AG04449 (cell line): ENCODE results near the gene CDK19.

Source experiments
- CTCF ChIA-PET: fragments of 350-600 bp; formaldehyde crosslinking; extraction: SDS; loops from one replicate; lab custom pipeline; 2021; ENCODE audit warnings: antibody characterized with exemption; lab: Yijun Ruan, JAX
- POLR2A ChIA-PET: fragments of 400-600, 350-600 bp; formaldehyde crosslinking; extraction: SDS; loops from one replicate; lab custom pipeline; 2020; ENCODE audit warnings: antibody characterized with exemption, inconsistent platforms; lab: Yijun Ruan, JAX
- DNase-seq: peaks from one replicate; pipeline ENCODE4 v3.0.0-alpha.2; 2010; ENCODE audit warnings: low read depth, low spot score
- H3K4me3 ChIP-seq: 2 replicates; pipeline ENCODE4 v1.5.1; 2011; ENCODE audit warnings: low read depth, mild to moderate bottlenecking, control low read depth, low read length
- CTCF ChIP-seq: IDR thresholded peaks from one replicate; pipeline ENCODE4 v1.5.1; 2011; ENCODE audit warnings: mild to moderate bottlenecking, moderate library complexity, low read length, control low read depth, inconsistent platforms; ENCODE audit not compliant: insufficient read depth; ENCODE audit errors: missing control alignments

CDK19 gene

DNA sequence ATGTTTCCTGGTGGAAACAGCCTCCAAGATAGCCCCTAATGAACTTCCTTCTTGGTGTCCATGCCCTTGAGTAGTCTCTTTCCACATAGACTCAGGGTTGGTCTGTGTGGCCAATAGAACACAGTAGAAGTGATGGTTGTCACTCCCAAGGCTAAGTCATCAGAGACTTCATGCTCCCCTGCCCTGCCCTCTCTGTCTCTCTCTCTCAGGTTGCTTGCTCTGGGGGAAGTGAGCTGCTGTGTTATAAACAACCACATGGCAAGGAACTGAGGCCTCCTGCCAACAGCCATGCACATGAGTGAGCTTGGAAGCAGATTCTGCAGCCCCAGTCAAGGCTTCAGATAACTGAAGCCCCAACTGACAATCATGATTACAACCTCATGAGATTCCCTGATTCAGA, 253.6 kb downstream of the CDK19 start:
- no peak overlapping the region for H3K4me3 ChIP-seq
- no peak for TF ChIP-seq CTCF
- no peak for DNase-seq
- ChIA-PET CTCF (no interaction called here), POLR2A (no interaction called here)

GRCh38 chr6:110561008-110561396, 254.3 kb downstream of the CDK19 start:
- no peak for DNase-seq
- POLR2A ChIA-PET: no interaction called here
- TF ChIP-seq CTCF: no peak
- no peak overlapping the region for H3K4me3 ChIP-seq
- CTCF ChIA-PET: interaction anchor here (0.9 kb wide), 1 partner anchor 9 kb away, joined by 3 read pairs; no protein-coding TSS in a partner anchor

DNA sequence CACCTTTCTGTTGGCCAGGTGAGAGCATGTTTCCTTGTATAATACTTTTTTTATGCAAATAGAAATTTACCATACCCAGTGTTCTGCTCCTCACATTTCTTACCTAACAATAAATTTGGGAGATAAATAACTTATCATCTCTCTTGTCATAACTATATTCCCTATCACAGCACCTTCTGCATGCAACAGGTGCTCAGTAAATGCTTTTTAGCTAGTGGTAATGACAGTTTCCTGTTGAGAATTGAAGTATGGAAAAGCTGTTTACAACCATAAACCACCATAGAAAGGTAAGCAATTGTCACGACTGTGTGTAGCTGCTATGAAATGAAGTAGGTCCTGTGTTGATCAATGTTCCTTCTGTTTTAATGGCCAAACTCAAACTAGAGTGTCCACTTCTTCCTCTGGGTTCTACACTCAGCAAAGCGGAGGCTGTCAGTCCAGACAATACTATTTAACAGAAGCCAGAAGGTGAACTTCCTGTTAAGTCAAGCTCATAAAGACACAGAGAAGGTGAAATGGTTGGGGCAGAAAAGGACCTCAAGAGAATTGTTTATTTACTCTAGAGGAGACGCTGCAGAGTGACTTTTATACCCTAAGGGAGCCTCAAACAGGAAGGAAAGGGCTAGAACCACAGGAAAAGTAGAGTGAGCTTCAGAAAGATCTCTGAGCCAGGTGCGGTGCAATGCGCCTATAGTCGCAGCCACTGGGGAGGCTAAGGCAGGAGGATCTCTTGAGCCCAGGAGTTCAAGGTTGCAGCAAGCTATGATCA, 254.8 kb downstream of the CDK19 start:
- POLR2A ChIA-PET: no interaction called here
- H3K4me3 ChIP-seq: no peak overlapping the region
- no peak for TF ChIP-seq CTCF
- DNase-seq: no peak
- CTCF ChIA-PET: interaction anchor here (0.9 kb wide), 1 partner anchor 9 kb away, joined by 3 read pairs; no protein-coding TSS in a partner anchor
